ENCODE data around the gene SLC39A11.

SLC39A11 gene

DNA sequence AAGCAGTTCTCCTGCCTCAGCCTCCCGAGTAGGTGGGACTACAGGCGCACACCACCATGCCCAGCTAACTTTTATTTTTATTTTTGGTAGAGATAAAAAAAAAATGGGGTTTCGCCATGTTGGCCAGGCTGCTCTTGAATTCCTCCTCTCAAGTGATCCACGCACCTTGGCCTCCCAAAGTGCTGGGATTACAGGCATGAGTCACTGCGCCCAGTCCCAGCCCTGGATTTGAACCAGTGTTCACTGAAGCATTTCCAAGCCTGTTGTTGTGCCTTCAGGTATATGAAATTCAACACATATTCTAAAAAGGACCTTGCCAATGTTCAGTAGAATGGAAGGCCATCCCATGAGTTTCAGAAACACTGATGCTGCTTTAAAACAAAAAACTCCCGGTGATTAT is 165.3 kb downstream of the SLC39A11 start:
- TF ChIP-seq, protein P1, sequence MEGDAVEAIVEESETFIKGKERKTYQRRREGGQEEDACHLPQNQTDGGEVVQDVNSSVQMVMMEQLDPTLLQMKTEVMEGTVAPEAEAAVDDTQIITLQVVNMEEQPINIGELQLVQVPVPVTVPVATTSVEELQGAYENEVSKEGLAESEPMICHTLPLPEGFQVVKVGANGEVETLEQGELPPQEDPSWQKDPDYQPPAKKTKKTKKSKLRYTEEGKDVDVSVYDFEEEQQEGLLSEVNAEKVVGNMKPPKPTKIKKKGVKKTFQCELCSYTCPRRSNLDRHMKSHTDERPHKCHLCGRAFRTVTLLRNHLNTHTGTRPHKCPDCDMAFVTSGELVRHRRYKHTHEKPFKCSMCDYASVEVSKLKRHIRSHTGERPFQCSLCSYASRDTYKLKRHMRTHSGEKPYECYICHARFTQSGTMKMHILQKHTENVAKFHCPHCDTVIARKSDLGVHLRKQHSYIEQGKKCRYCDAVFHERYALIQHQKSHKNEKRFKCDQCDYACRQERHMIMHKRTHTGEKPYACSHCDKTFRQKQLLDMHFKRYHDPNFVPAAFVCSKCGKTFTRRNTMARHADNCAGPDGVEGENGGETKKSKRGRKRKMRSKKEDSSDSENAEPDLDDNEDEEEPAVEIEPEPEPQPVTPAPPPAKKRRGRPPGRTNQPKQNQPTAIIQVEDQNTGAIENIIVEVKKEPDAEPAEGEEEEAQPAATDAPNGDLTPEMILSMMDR (conservative IDR thresholded peaks at IDR 0.05; ENCODE audit: low read depth, low read length): no peak
- H3K4me3 ChIP-seq (ENCODE audit: low read depth, low read length): no peak overlapping the region
- DNase-seq (ENCODE audit: low read depth): no peak

DNA sequence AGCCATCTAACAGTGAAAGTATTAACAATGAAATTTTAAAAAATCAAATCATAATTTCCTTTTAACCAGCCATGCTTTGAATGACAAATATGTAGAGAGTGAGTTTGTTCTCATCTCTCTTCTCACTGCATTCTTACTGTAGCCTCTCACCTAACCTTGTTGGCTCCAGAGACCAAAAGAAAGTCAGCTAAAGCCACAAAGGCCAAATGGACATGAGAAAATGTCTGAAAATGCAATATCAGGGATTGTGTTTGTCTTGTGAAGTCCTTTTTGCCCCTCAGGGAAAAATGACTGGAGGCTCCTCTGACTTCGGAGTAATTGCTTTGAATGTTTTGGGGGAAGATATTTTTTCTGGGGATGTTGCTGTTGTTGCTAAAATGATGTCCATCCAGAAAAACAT is 166.3 kb downstream of the SLC39A11 start:
- peak; percentile 81 for DNase-seq (ENCODE audit: low read depth)
- TF ChIP-seq, protein P1 (conservative IDR thresholded peaks at IDR 0.05; ENCODE audit: low read depth, low read length): no peak
- H3K4me3 ChIP-seq (ENCODE audit: low read depth, low read length): no peak overlapping the region

- no peak for DNase-seq (ENCODE audit: low read depth)
- TF ChIP-seq, protein P1 (conservative IDR thresholded peaks at IDR 0.05; ENCODE audit: low read depth, low read length): no peak
- H3K4me3 ChIP-seq (ENCODE audit: low read depth, low read length): no peak overlapping the region
These were observed 168.3 kb downstream of the SLC39A11 start for GRCh38 chr17:72924196-72924595.

- DNase-seq (ENCODE audit: low read depth): no peak
- TF ChIP-seq, protein P1 (conservative IDR thresholded peaks at IDR 0.05; ENCODE audit: low read depth, low read length): no peak
- no peak overlapping the region for H3K4me3 ChIP-seq (ENCODE audit: low read depth, low read length)
These were observed 170.3 kb downstream of the SLC39A11 start for GRCh38 chr17:72922219-72922618.

GRCh38 chr17:72921347-72922054 is 171.0 kb downstream of the SLC39A11 start:
- no peak for DNase-seq (ENCODE audit: low read depth)
- TF ChIP-seq, protein P1 (conservative IDR thresholded peaks at IDR 0.05; ENCODE audit: low read depth, low read length): no peak
- no peak overlapping the region for H3K4me3 ChIP-seq (ENCODE audit: low read depth, low read length)

- TF ChIP-seq, protein P1 (conservative IDR thresholded peaks at IDR 0.05; ENCODE audit: low read depth, low read length): no peak
- no peak overlapping the region for H3K4me3 ChIP-seq (ENCODE audit: low read depth, low read length)
- no peak for DNase-seq (ENCODE audit: low read depth)
These were observed 172.0 kb downstream of the SLC39A11 start for GRCh38 chr17:72920513-72920912.

DNA sequence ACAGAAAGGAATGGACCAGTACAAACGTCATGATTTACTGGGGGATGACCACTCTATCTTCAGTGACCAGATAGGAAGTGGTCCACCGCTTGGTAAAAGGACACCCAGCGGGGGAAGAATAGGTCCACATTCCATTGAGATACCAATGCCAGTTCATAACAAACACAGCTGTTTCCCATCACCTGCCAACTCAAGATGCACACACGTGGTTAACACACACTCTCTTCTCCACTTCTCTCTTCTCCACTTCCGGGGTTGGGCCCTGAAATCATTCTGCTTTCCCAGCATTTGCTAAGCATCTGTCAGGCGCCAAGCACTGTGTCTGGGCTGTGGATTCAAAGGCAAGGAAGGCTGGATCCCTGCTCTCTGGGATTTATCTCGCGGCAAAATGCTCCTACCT is 175.5 kb downstream of the SLC39A11 start:
- H3K4me3 ChIP-seq (ENCODE audit: low read depth, low read length): no peak overlapping the region
- TF ChIP-seq, protein P1 (conservative IDR thresholded peaks at IDR 0.05; ENCODE audit: low read depth, low read length): no peak
- peak; percentile 36 for DNase-seq (ENCODE audit: low read depth)
